Astrocyte (in vitro differentiated cells and primary cell): Measurements from ENCODE around the gene CRAT.

Source experiments
- CTCF ChIP-seq: IDR thresholded peaks from 2 replicates; pipeline ENCODE4 v1.5.1; 2011; ENCODE audit warnings: low read depth, mild to moderate bottlenecking, inconsistent platforms, low read length, moderate library complexity; ENCODE audit not compliant: insufficient read depth
- EZH2 ChIP-seq: IDR thresholded peaks from 2 replicates; pipeline ENCODE4 v1.6.1; 2012; ENCODE audit warnings: mild to moderate bottlenecking, low read length, inconsistent platforms; ENCODE audit not compliant: insufficient read depth

- TF ChIP-seq CTCF (no peak), EZH2 (no peak)
Observed at GRCh38 chr9:129137292-129138143, 26.9 kb upstream of the CRAT start.
